ENCODE measurements around the gene CD58.
A peak's percentile ranks its signal among the peaks of the same experiment; 100 is the strongest.

Gene CD58

GRCh38 chr1:116486424-116486823 lies 84.4 kb downstream of the CD58 start:
- no peak for DNase-seq
- in situ Hi-C loops (cut with MboI; ENCODE audit: low pct_unique_long_range_greater_than_20kb, low sequenced_read_pairs): no loop called here

GRCh38 chr1:116485976-116486375 lies 84.8 kb downstream of the CD58 start:
- no peak for DNase-seq
- in situ Hi-C loops (cut with MboI; ENCODE audit: low pct_unique_long_range_greater_than_20kb, low sequenced_read_pairs): no loop called here

GRCh38 chr1:116485071-116485735 lies 85.6 kb downstream of the CD58 start:
- in situ Hi-C loops (cut with MboI; ENCODE audit: low pct_unique_long_range_greater_than_20kb, low sequenced_read_pairs): no loop called here
- DNase-seq: peak; percentile 75

GRCh38 chr1:116483481-116484309 lies 87.1 kb downstream of the CD58 start:
- in situ Hi-C loops (cut with MboI; ENCODE audit: low pct_unique_long_range_greater_than_20kb, low sequenced_read_pairs): no loop called here
- no peak for DNase-seq

- in situ Hi-C loops (cut with MboI; ENCODE audit: low pct_unique_long_range_greater_than_20kb, low sequenced_read_pairs): no loop called here
- no peak for DNase-seq
These were observed 88.3 kb downstream of the CD58 start for GRCh38 chr1:116482490-116482889.

- in situ Hi-C loops (cut with MboI; ENCODE audit: low pct_unique_long_range_greater_than_20kb, low sequenced_read_pairs): no loop called here
- no peak for DNase-seq
These were observed 88.9 kb downstream of the CD58 start for GRCh38 chr1:116481934-116482333.

- in situ Hi-C loops (cut with MboI; ENCODE audit: low pct_unique_long_range_greater_than_20kb, low sequenced_read_pairs): no loop called here
- no peak for DNase-seq
These were observed 92.2 kb downstream of the CD58 start for GRCh38 chr1:116478621-116479020.

GRCh38 chr1:116477429-116477828 lies 93.4 kb downstream of the CD58 start:
- DNase-seq: no peak
- in situ Hi-C loops (cut with MboI; ENCODE audit: low pct_unique_long_range_greater_than_20kb, low sequenced_read_pairs): no loop called here

GRCh38 chr1:116476321-116476720 lies 94.5 kb downstream of the CD58 start:
- in situ Hi-C loops (cut with MboI; ENCODE audit: low pct_unique_long_range_greater_than_20kb, low sequenced_read_pairs): no loop called here
- DNase-seq: no peak

GRCh38 chr1:116475850-116476218 lies 95.0 kb downstream of the CD58 start:
- in situ Hi-C loops (cut with MboI; ENCODE audit: low pct_unique_long_range_greater_than_20kb, low sequenced_read_pairs): no loop called here
- DNase-seq: no peak

- in situ Hi-C loops (cut with MboI; ENCODE audit: low pct_unique_long_range_greater_than_20kb, low sequenced_read_pairs): no loop called here
- no peak for DNase-seq
These were observed 95.6 kb downstream of the CD58 start for GRCh38 chr1:116474921-116475849.

- in situ Hi-C loops (cut with MboI; ENCODE audit: low pct_unique_long_range_greater_than_20kb, low sequenced_read_pairs): no loop called here
- no peak for DNase-seq
These were observed 98.3 kb downstream of the CD58 start for GRCh38 chr1:116472431-116472961.

- in situ Hi-C loops (cut with MboI; ENCODE audit: low pct_unique_long_range_greater_than_20kb, low sequenced_read_pairs): no loop called here
- DNase-seq: no peak
These were observed 99.6 kb downstream of the CD58 start for GRCh38 chr1:116471241-116471640.

- in situ Hi-C loops (cut with MboI; ENCODE audit: low pct_unique_long_range_greater_than_20kb, low sequenced_read_pairs): no loop called here
- DNase-seq: no peak
These were observed 100.2 kb downstream of the CD58 start for GRCh38 chr1:116470671-116471070.

GRCh38 chr1:116466810-116467557 lies 103.8 kb downstream of the CD58 start:
- no peak for DNase-seq
- in situ Hi-C loops (cut with MboI; ENCODE audit: low pct_unique_long_range_greater_than_20kb, low sequenced_read_pairs): no loop called here

- no peak for DNase-seq
- in situ Hi-C loops (cut with MboI; ENCODE audit: low pct_unique_long_range_greater_than_20kb, low sequenced_read_pairs): no loop called here
These were observed 104.8 kb downstream of the CD58 start for GRCh38 chr1:116465845-116466685.

- in situ Hi-C loops (cut with MboI; ENCODE audit: low pct_unique_long_range_greater_than_20kb, low sequenced_read_pairs): no loop called here
These were observed 105.4 kb downstream of the CD58 start for GRCh38 chr1:116465477-116465844.

More at GRCh38 chr1:116465477-116465844, 105.4 kb downstream of the CD58 start:
- no peak for DNase-seq

All from KBM-7 (cell line).